Activated CD4-positive, alpha-beta T cell treated with anti-CD3 and anti-CD28 coated beads, Interleukin-2, amount 10 ng/mL, durations not matched to agents 24 days and 14 days (primary cell): ENCODE measurements around the gene LEPROT. TPM values are rescaled to one million over a fixed set of nuclear protein-coding genes. Genes with fewer than 3 reads are reported as not detected.

ENCODE experiments used
- DNase-seq: peaks from one replicate; pipeline ENCODE4 v3.0.0; 2022
- H3K27ac Mint-ChIP-seq: one replicate; pipeline ENCODE4 v1.8.0; 2022; ENCODE audit warnings: mild to moderate bottlenecking, mixed read lengths
- H3K27me3 Mint-ChIP-seq: one replicate; pipeline ENCODE4 v1.8.0; 2022; ENCODE audit warnings: mixed read lengths
- H3K36me3 Mint-ChIP-seq: one replicate; pipeline ENCODE4 v1.8.0; 2022; ENCODE audit warnings: low read depth, mild to moderate bottlenecking, mixed read lengths
- H3K4me1 Mint-ChIP-seq: one replicate; pipeline ENCODE4 v1.8.0; 2021; ENCODE audit warnings: mixed read lengths
- H3K4me3 Mint-ChIP-seq: one replicate; pipeline ENCODE4 v1.8.0; 2022; ENCODE audit warnings: mild to moderate bottlenecking, moderate library complexity, mixed read lengths
- H3K9me3 Mint-ChIP-seq: one replicate; pipeline ENCODE4 v1.8.0; 2021; ENCODE audit warnings: mixed read lengths
- intact Hi-C: fragments of 100-400 bp; cut with micrococcal nuclease; formaldehyde crosslinking; loops from one replicate; pipeline ENCODE4 v1.15.1; 2023
- total RNA-seq: library from RNA; stranded (reverse); gene quantifications from 2 replicates; pipeline ENCODE4 v1.2.3, GENCODE V29; 2022

The LEPROT gene
- total RNA-seq, 1 donor from 2014 or later, result 20.2 TPM

DNA sequence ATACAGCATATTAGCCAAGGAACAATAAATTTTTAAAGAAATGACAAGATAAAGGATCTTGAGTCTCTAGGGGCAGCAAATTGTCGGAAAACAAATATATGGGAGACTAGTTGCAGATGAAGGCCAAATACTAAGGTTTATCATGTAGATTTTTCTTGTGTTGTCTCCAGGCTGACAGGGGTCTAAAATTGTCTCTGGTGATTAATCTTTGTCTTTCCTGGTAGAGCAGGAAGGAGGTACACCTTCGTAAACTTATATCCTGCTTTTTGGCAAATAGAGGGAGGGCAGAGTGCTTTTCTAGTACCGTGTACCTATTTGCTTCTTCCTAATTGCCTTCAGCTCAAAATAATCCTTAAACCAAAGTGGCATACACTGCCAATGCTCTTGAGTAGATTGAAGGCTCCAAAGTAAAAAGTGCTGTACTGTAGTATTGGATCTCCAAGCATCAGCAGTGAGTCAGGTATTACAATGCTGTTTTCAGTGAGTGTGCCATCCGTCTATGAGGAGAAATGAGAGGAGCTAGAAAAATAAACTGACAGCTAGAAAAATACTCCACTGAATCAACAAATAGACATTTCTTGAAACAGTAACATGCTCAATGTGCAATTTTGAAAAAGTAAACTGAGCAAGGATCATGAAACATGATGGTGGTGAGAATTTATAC lies 1.8 kb upstream of the LEPROT start:
- H3K4me3 Mint-ChIP-seq, result peak overlapping the region; percentile 33

DNA sequence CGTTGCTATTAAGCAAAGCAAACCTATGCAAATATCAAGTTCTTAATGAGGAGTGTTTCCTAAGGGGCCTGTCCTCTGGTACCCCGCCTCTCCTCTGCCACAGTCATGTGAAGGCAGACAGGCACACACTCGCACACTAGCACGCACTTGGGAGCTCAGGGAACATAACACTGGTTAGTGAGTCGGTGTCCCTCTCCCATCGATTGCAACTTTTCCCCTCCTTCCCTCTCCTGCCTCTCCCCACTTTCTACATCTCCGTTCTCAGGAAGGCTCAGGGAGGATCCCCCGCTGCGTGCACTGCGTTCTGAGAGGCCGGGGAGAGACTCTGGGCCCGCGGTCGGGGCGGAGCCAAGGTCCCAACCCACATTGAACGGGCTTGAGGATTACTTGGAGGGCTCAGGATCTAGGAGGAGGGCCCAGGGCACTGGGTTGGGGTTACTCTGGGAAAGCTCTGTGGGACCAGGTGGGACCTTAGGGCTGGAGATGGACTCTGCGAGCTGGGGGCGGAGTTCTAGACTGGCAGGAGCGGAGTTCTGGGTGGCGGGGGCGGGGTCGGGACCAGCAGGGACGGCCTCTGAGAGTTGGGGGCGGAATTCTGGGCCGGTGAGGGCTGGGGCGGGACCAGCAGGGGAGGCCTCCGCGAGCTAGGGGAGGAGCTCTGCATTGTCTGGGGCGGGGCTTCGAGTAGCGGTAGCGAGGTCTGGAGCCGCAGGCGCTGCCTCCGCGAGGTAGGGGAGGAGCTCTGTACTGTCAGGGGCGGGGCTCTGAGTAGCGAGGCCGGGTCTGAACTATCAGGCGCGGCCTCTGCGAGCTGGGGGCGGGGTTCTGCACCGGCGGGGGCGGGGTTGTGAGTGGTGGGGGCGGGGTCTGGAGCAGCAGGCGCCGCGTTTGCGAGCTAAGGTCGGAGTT lies 533 bp upstream of the LEPROT start:
- Mint-ChIP-seq H3K9me3 (no peaks in the 10 kb centered on the region), H3K27me3 (peaks cover 7% of the 10 kb centered on the region), H3K27ac (peak overlapping the region; percentile 93), H3K36me3 (peaks cover 5% of the 10 kb centered on the region), H3K4me1 (peaks cover 28% of the 10 kb centered on the region), H3K4me3 (no peak overlapping the region)
- intact Hi-C loops, result loop anchor here (1.0 to 10.0 kb wide), 10 partner anchors 27 to 1825 kb away; partner anchors contain the start of genes AK4, DNAI4, JAK1 and MIER1
- peak; percentile 100 for DNase-seq

More for the DNA sequence above, 1.8 kb upstream of the LEPROT start:
- no peak for DNase-seq
- no peaks in the 10 kb centered on the region for H3K36me3 Mint-ChIP-seq
- H3K27ac Mint-ChIP-seq, result no peak overlapping the region
- intact Hi-C loops, result loop anchor here (2.0 kb wide), 1 partner anchor 270 kb away; the partner anchor contains the start of gene AK4
- H3K27me3 Mint-ChIP-seq, result peaks cover 7% of the 10 kb centered on the region
- H3K9me3 Mint-ChIP-seq, result no peaks in the 10 kb centered on the region
- H3K4me1 Mint-ChIP-seq, result peaks cover 18% of the 10 kb centered on the region

DNA sequence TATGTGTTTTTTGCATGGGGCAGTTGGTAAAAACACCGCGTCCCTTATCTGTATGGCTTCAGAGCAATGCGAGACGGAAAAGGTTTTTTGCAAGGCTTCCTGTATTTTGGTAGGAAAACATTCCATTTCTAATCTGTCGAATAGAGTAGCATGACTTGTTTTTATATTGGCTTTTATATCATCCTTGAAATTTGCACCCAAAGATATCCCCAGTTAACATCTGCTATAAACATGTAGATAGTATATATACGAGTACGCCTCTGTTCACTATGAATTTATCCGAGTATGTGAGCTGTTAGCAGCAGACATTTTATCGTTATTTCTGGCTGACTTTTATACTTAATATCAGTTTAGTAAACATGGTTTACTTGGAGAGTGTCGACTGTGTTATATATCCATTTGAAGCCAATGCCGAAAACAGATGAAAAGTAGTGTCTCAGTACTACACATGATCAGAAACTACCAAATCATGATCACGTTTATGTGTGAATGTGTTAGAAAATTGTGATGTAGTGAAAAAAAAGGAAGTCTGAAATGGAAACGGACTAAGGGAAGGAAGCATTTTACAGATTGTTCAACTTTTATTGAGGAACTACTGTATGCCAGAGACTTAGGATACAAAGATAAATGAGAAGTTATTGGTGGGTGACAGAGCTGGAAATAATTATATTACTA lies 1.0 kb downstream of the LEPROT start:
- Mint-ChIP-seq H3K27me3 (peaks cover 3% of the 10 kb centered on the region), H3K27ac (no peak overlapping the region), H3K9me3 (no peaks in the 10 kb centered on the region), H3K4me3 (no peak overlapping the region), H3K36me3 (peaks cover 19% of the 10 kb centered on the region), H3K4me1 (peaks cover 28% of the 10 kb centered on the region)
- intact Hi-C loops, result loop anchor here (2.0 to 10.0 kb wide), 4 partner anchors 207 to 1827 kb away; partner anchors contain the start of genes DNAI4, MIER1 and PGM1
- DNase-seq, result no peak

DNA sequence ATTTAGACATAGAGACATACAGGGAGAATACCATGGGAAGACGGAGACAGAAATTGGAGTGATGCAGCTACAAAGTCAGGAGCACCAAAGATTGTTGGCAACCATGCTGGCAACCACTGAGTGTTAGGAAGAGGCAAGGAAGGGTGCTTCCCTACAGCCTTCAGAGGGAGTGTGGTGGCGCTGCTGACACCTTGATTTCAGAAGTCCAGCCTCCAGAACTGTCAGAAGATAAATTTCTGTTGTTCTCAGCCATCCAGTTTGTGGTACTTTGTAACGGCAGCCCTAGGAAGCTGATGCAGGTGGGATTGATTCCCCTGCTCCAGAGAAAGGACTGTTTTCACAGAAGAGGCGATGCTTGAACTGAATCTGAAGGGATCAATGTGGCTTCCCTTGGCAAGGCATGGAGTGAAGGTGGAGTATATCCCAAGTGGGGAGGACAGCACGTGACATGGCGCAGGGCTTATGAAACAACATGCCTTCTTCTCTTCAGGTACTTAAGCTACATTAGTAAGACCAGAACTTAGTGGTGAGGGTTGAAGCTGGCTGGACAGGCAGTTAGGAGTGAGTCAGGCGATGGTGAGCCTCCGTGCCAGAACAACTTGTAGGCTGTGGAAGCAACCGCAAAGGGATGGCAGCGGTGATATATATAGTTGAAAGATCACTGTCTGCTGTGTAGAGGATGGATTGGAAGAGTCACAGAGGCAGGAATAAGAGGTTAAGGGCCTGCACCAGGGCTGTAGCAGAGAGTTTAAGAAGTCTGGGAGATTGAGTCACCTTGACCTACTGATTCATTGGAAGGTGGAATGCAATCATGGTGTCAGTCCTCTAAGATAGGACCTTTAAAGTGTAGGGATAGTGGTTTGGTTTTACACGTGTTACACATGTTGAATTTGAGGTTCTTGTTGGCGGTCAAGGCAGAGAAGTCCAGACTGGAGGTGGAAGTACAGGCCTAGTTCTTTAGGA lies 2.1 kb downstream of the LEPROT start:
- Mint-ChIP-seq H3K4me3 (no peak overlapping the region), H3K9me3 (no peaks in the 10 kb centered on the region), H3K27me3 (peaks cover under 1% of the 10 kb centered on the region), H3K4me1 (peaks cover 25% of the 10 kb centered on the region), H3K36me3 (peaks cover 23% of the 10 kb centered on the region), H3K27ac (no peak overlapping the region)
- intact Hi-C loops, result loop anchor here (5.0 to 10.0 kb wide), 3 partner anchors 355 to 1828 kb away; partner anchors contain the start of genes DNAI4, MIER1 and PGM1
- DNase-seq, result no peak

DNA sequence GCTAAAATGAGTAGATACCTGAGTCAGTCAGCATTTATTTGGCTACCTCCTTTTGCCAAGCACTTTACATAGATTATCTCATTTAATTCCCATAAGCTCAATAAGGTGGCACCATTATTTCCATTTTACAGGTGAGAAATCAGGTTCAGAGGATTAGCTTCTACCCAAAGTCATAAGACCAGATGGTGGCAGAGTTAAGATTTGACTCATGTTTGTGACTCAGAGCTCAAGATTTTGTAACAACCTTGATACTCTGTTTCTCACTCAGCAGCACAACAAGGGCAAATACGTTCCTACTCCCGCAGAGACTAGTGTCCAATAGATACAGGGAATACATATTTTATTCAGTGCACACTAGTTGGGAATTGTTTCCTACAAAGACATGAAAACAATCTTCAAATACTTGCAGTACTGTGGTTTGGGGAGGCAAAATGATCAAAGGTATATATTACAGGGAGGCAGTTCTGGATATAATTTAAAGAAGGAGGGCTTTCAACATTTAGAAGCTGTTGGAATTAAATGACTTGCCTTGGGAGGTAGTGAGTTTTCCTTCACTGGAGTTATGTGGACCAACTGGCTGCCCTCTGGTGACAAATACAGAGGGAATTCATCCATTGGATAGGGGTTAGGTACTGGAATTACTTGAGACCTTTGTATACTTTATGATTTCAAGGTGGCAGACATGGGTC lies 3.6 kb downstream of the LEPROT start:
- Mint-ChIP-seq H3K4me3 (no peak overlapping the region), H3K27ac (peak overlapping the region; percentile 14), H3K4me1 (peaks cover 19% of the 10 kb centered on the region), H3K27me3 (no peaks in the 10 kb centered on the region), H3K9me3 (no peaks in the 10 kb centered on the region), H3K36me3 (peaks cover 29% of the 10 kb centered on the region)
- peak; percentile 65 for DNase-seq
- intact Hi-C loops, result loop anchor here (5.0 to 10.0 kb wide), 3 partner anchors 357 to 1829 kb away; partner anchors contain the start of genes DNAI4, MIER1 and PGM1

DNA sequence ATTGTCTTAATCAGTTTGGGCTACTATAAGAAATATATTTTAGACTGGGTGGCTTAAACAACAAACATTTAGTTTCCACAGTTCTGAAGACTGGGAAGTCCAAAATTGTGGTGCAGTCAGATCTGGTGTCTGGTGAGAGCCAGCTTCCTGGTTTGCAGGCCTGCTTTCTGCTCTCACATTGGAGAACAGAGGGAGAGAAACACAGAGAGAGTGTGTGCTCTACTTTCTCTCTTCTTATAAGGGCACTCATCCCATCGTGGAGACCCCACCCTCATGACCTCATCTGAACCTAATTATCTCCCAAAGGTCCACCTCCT lies 4.1 kb downstream of the LEPROT start:
- Mint-ChIP-seq H3K27me3 (no peaks in the 10 kb centered on the region), H3K9me3 (no peaks in the 10 kb centered on the region), H3K36me3 (peaks cover 31% of the 10 kb centered on the region), H3K4me1 (peaks cover 17% of the 10 kb centered on the region), H3K4me3 (no peak overlapping the region), H3K27ac (no peak overlapping the region)
- intact Hi-C loops, result loop anchor here (5.0 to 10.0 kb wide), 3 partner anchors 357 to 1830 kb away; partner anchors contain the start of genes DNAI4, MIER1 and PGM1
- DNase-seq, result no peak

DNA sequence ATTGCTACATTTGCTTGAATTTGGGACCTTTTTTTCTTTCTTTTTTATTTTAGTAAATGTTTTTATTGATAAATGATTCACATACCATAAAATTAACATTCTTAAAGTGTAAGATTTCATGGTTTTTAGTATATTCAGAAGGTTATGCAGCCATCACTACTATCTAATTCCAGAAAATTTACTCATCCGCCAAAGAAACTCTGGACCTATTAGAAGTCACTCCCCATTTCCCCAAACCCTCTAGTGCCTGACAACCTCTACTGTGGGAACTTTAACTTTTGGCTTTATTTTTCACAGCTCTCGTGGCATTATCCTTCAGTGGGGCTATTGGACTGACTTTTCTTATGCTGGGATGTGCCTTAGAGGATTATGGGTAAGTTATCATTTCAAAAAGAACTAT lies 4.5 kb downstream of the LEPROT start:
- Mint-ChIP-seq H3K27me3 (no peaks in the 10 kb centered on the region), H3K4me3 (no peak overlapping the region), H3K9me3 (no peaks in the 10 kb centered on the region), H3K4me1 (peaks cover 17% of the 10 kb centered on the region), H3K36me3 (peaks cover 31% of the 10 kb centered on the region), H3K27ac (no peak overlapping the region)
- intact Hi-C loops, result loop anchor here (10.0 kb wide), 2 partner anchors 1500 to 1830 kb away; partner anchors contain the start of genes DNAI4, MIER1 and PGM1
- no peak for DNase-seq

DNA sequence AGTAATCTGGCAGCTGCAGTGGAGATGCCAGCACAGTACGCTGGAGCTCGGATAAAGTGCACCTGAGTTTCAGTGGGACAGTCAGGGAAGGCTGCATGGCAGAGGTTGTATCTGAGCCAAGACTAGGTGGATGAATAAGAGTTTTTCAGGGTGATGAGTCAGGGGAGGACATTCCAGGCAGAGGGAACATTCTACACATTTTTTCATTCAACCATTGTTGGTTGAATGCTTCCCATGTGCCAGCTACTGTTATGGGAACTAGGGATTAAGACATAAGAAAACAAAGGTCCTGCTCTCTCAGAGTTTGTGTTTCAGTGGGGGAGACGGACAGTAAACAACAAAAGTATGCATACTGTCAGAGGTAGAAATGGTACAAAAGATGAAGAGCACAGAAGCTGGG lies 5.2 kb downstream of the LEPROT start:
- Mint-ChIP-seq H3K27ac (no peak overlapping the region), H3K36me3 (peaks cover 31% of the 10 kb centered on the region), H3K4me3 (no peak overlapping the region), H3K4me1 (peaks cover 18% of the 10 kb centered on the region), H3K27me3 (no peaks in the 10 kb centered on the region), H3K9me3 (no peaks in the 10 kb centered on the region)
- no peak for DNase-seq
- intact Hi-C loops, result loop anchor here (10.0 kb wide), 2 partner anchors 1499 to 1831 kb away; partner anchors contain the start of genes DNAI4, MIER1 and PGM1

DNA sequence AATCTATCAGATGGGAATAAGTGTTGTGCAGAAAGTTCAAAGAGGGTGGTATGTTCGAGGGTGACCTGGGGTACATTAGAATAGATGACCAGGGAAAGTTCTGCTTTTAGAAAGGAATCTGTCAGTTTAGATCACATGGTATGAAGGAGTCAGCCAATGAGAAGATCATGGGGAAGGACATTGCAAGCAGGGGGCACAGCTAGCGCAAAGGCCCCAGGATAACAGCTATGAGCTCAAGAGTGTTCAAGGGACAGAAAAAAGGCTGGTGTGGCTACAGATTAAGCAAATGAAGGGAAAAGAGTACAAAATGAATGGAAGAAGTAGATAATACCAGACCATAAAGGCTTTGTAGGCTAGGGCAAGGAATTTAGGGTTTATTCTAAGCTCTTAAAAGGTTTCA lies 8.6 kb downstream of the LEPROT start:
- no peak for DNase-seq
- Mint-ChIP-seq H3K9me3 (no peaks in the 10 kb centered on the region), H3K4me3 (no peak overlapping the region), H3K27me3 (no peaks in the 10 kb centered on the region), H3K36me3 (peaks cover 30% of the 10 kb centered on the region), H3K4me1 (peaks cover 20% of the 10 kb centered on the region), H3K27ac (no peak overlapping the region)
- intact Hi-C loops, result loop anchor here (10.0 kb wide), 2 partner anchors 1496 to 1834 kb away; partner anchors contain the start of genes DNAI4, MIER1 and PGM1

DNA sequence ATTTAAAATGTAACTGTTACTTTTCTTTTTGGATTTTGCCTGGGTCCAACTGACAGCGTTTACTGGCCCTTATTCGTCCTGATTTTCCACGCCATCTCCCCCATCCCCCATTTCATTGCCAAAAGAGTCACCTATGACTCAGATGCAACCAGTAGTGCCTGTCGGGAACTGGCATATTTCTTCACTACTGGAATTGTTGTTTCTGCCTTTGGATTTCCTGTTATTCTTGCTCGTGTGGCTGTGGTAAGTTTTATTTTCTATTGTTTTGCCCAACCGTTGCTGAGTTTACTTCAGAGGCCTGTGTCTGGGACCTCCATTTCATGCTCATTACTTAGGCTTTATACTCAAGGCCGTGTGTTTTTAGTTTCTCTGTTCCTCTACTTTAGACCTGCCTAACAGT lies 9.3 kb downstream of the LEPROT start:
- H3K9me3 Mint-ChIP-seq, result no peaks in the 10 kb centered on the region
- intact Hi-C loops, result loop anchor here (2.0 to 10.0 kb wide), 5 partner anchors 38 to 1835 kb away; partner anchors contain the start of genes DNAI4, MIER1 and PGM1
- peaks cover 14% of the 10 kb centered on the region for H3K4me1 Mint-ChIP-seq
- no peaks in the 10 kb centered on the region for H3K27me3 Mint-ChIP-seq
- H3K27ac Mint-ChIP-seq, result no peak overlapping the region
- no peak overlapping the region for H3K4me3 Mint-ChIP-seq
- DNase-seq, result no peak
- H3K36me3 Mint-ChIP-seq, result peaks cover 32% of the 10 kb centered on the region

DNA sequence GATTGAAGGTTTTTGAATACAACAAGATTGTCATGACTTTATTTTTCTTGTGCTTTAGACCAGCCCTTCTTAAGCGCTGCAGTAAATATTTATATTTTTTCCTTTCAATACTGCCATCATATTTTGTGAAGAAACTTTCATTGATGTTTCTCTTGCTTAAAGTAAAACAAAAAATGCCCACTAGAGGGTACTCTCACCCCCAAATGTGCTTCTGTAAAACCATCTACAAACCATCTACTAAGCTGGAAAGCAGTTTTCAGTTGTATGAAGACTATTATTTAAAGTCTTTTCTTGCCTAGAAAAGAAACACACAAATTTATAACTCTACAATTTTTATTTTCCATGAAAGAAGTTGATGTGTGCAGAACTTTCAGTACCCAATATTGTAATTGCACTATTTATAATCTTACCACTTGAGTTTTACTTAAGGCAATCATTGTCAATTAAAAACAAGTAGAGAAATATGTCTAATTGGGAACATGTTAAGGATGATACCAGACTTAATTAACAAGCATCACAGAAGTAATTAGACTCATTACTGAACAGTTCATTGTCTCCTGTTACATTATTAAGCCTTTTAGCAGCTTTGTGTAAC lies 10.7 kb downstream of the LEPROT start:
- no peaks in the 10 kb centered on the region for H3K9me3 Mint-ChIP-seq
- intact Hi-C loops, result loop anchor here (2.0 to 5.0 kb wide), 3 partner anchors 39 to 812 kb away; no protein-coding TSS in a partner anchor
- H3K36me3 Mint-ChIP-seq, result peaks cover 23% of the 10 kb centered on the region
- H3K4me1 Mint-ChIP-seq, result peaks cover 14% of the 10 kb centered on the region
- no peaks in the 10 kb centered on the region for H3K27me3 Mint-ChIP-seq
- peak; percentile 64 for DNase-seq
- no peak overlapping the region for H3K4me3 Mint-ChIP-seq
- H3K27ac Mint-ChIP-seq, result no peak overlapping the region

DNA sequence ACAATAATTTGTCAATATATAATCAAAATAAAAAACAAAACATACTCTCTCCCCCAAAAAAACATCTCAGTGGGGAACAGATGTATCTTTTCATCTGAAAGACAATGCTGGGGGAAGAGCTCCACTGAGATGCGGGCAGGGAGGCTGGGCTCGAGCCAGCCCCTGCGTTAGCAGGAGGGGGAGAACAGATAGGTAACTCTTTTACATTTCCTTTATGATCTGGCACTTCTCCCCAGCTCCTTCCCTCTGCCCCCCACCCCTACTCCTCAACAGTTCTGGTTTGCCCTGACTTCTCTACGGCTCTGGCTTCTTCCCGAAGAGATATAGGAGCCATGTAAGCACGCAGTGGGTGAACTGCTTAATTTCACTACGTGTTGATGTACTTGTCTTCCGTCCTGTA lies 12.4 kb downstream of the LEPROT start:
- peaks cover 17% of the 10 kb centered on the region for H3K36me3 Mint-ChIP-seq
- intact Hi-C loops, result loop anchor here (5.0 kb wide), 1 partner anchor 41 kb away; no protein-coding TSS in a partner anchor
- no peaks in the 10 kb centered on the region for H3K9me3 Mint-ChIP-seq
- DNase-seq, result no peak
- no peak overlapping the region for H3K4me3 Mint-ChIP-seq
- peaks cover 16% of the 10 kb centered on the region for H3K4me1 Mint-ChIP-seq
- no peaks in the 10 kb centered on the region for H3K27me3 Mint-ChIP-seq
- no peak overlapping the region for H3K27ac Mint-ChIP-seq
